Fibroblast of lung (primary cell): Measurements from ENCODE around the gene INSIG2.

Experiments
- EZH2 ChIP-seq: IDR thresholded peaks from 2 replicates; pipeline ENCODE4 v1.5.1; 2012; ENCODE audit warnings: low read length, control low read depth, mild to moderate bottlenecking; ENCODE audit errors: missing control alignments
- TF ChIP-seq, protein P1 (sequence below), 2 donors: IDR thresholded peaks in 1 of 2; conservative IDR thresholded peaks in 1 of 2; 1 replicate in 1 of 2; 2 replicates in 1 of 2; pipeline ENCODE4 v1.5.1; 2011 to 2012; ENCODE audit warnings: low read length in 2 of 2, control low read depth in 1 of 2, inconsistent platforms in 1 of 2, low read depth in 1 of 2, mild to moderate bottlenecking in 1 of 2

DNA sequence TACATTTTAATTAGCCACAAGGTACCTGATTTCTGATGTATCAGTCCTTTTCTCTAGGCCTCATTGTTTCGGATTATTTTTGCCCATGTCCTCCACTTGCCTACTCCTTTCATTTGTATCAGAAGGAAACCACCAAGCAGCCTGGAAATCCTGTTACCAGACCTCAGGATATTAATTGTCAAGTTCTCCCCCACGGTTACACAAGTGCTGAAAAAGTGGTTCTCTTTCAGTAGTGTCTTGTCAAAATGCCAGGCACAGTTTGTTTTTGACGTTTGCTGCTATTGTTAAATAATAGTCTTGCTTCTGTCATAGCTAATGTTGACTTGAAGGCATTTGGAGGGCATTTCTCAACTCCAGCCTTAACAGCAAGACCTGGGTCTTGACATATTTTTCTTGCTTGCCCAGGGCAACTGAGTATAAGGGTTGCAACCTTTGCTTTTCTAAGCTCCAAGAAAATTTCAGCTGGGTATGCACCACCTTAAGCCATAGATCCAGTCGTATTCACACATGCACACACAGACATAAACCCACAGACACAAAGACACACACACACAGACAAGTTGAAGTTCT lies 31.0 kb downstream of the INSIG2 start:
- TF ChIP-seq, protein P1, sequence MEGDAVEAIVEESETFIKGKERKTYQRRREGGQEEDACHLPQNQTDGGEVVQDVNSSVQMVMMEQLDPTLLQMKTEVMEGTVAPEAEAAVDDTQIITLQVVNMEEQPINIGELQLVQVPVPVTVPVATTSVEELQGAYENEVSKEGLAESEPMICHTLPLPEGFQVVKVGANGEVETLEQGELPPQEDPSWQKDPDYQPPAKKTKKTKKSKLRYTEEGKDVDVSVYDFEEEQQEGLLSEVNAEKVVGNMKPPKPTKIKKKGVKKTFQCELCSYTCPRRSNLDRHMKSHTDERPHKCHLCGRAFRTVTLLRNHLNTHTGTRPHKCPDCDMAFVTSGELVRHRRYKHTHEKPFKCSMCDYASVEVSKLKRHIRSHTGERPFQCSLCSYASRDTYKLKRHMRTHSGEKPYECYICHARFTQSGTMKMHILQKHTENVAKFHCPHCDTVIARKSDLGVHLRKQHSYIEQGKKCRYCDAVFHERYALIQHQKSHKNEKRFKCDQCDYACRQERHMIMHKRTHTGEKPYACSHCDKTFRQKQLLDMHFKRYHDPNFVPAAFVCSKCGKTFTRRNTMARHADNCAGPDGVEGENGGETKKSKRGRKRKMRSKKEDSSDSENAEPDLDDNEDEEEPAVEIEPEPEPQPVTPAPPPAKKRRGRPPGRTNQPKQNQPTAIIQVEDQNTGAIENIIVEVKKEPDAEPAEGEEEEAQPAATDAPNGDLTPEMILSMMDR (conservative IDR thresholded peaks at IDR 0.05 in 1 of 2, IDR thresholded peaks at IDR 0.05 in 1 of 2; ENCODE audit: low read depth in 1 of 2, low read length in 2 of 2) = no peak
- TF ChIP-seq EZH2 = no peak
